GM23248 (cell line): ENCODE results near the gene CCDC157. TPM values are rescaled to one million over a fixed set of nuclear protein-coding genes. Genes with fewer than 3 reads are reported as not detected.

Experiments used
- DNase-seq: peaks from one replicate; pipeline ENCODE4 v3.0.0-alpha.2; 2015
- H2AFZ ChIP-seq: fragments of 200-600 bp; sonication (generic); 2 replicates; pipeline ENCODE4 v1.6.1; 2016; ENCODE audit warnings: antibody characterized with exemption
- H3F3A ChIP-seq: fragments of 200-600 bp; sonication (generic); 2 replicates; pipeline ENCODE4 v1.6.1; 2016; ENCODE audit warnings: mild to moderate bottlenecking, antibody characterized with exemption, mixed run types; ENCODE audit not compliant: insufficient read depth
- H3K27ac ChIP-seq: fragments of 200-600 bp; sonication (generic); 2 replicates; pipeline ENCODE4 v1.5.1; 2016; ENCODE audit warnings: mild to moderate bottlenecking
- H3K27me3 ChIP-seq: fragments of 200-600 bp; sonication (generic); replicated peaks from 2 replicates; pipeline ENCODE4 v1.6.1; 2016; ENCODE audit warnings: mild to moderate bottlenecking; ENCODE audit not compliant: insufficient read depth
- H3K36me3 ChIP-seq: fragments of 200-600 bp; sonication (generic); 2 replicates; pipeline ENCODE4 v1.6.1; 2016; ENCODE audit warnings: low read depth, mild to moderate bottlenecking
- H3K4me1 ChIP-seq: fragments of 200-600 bp; sonication (generic); 2 replicates; pipeline ENCODE4 v1.6.1; 2016; ENCODE audit warnings: mild to moderate bottlenecking; ENCODE audit not compliant: insufficient read depth
- H3K4me2 ChIP-seq: fragments of 200-600 bp; sonication (generic); one replicate; pipeline ENCODE4 v1.6.1; 2016; ENCODE audit warnings: mild to moderate bottlenecking; ENCODE audit not compliant: unreplicated experiment
- H3K4me3 ChIP-seq: fragments of 200-600 bp; sonication (generic); 2 replicates; pipeline ENCODE4 v1.5.1; 2016; ENCODE audit warnings: mild to moderate bottlenecking
- H3K79me2 ChIP-seq: fragments of 200-600 bp; sonication (generic); 2 replicates; pipeline ENCODE4 v1.6.1; 2016; ENCODE audit warnings: mild to moderate bottlenecking; ENCODE audit not compliant: insufficient read depth
- H3K9ac ChIP-seq: fragments of 200-600 bp; sonication (generic); 2 replicates; pipeline ENCODE4 v1.6.1; 2016; ENCODE audit warnings: mild to moderate bottlenecking
- H3K9me2 ChIP-seq: fragments of 200-600 bp; sonication (generic); 2 replicates; pipeline ENCODE4 v1.6.1; 2016; ENCODE audit warnings: mixed run types, mild to moderate bottlenecking, moderate library complexity; ENCODE audit not compliant: insufficient read depth
- H3K9me3 ChIP-seq: fragments of 200-600 bp; sonication (generic); one replicate; pipeline ENCODE4 v1.6.1; 2017; ENCODE audit warnings: low read depth
- H4K20me1 ChIP-seq: fragments of 200-600 bp; sonication (generic); 2 replicates; pipeline ENCODE4 v1.6.0; 2016; ENCODE audit not compliant: insufficient read depth
- EZH2 ChIP-seq: fragments of 200-600 bp; sonication (generic); IDR thresholded peaks from 2 replicates; pipeline ENCODE4 v1.6.1; 2018; ENCODE audit warnings: antibody characterized with exemption, mild to moderate bottlenecking; ENCODE audit not compliant: insufficient read depth, poor library complexity, severe bottlenecking
- EZH2phosphoT487 ChIP-seq: fragments of 200-600 bp; sonication (generic); IDR thresholded peaks from 2 replicates; pipeline ENCODE4 v1.6.1; 2018; ENCODE audit warnings: antibody characterized with exemption, moderate library complexity, mild to moderate bottlenecking, low read depth; ENCODE audit not compliant: insufficient read depth
- WGBS, 2 experiments: methylation state at CpG; one replicate each; pipeline ENCODE4 v1.1.6; 2015 to 2017; ENCODE audit warnings: low lambda C conversion rate in 2 of 2, low coverage in 1 of 2; ENCODE audit errors: missing lambda C conversion rate in 2 of 2; 5-methylcytosine and 5-hydroxymethylcytosine counted together
- in situ Hi-C: fragments of 300-500 bp; cut with MboI; formaldehyde crosslinking; loops from 2 replicates; pipeline ENCODE4 v1.15.0; 2020
- polyA plus RNA-seq: library from polyadenylated mRNA; unstranded; fragments of >200 nt; fragmentation: Nextera tagmentation; extraction: Ambion mirVana; gene quantifications from 2 replicates; pipeline ENCODE4 v1.2.1, GENCODE V29; 2016
- total RNA-seq: library from RNA; depleted of rRNA; stranded (reverse); fragments of >200 nt; shearing (Covaris generic); gene quantifications from 2 replicates; pipeline ENCODE4 v1.2.3, GENCODE V29; 2014

CCDC157 gene
- total and polyA plus RNA-seq, 2 experiments from 2014 or later, result 2.7 to 5.0 TPM

DNA sequence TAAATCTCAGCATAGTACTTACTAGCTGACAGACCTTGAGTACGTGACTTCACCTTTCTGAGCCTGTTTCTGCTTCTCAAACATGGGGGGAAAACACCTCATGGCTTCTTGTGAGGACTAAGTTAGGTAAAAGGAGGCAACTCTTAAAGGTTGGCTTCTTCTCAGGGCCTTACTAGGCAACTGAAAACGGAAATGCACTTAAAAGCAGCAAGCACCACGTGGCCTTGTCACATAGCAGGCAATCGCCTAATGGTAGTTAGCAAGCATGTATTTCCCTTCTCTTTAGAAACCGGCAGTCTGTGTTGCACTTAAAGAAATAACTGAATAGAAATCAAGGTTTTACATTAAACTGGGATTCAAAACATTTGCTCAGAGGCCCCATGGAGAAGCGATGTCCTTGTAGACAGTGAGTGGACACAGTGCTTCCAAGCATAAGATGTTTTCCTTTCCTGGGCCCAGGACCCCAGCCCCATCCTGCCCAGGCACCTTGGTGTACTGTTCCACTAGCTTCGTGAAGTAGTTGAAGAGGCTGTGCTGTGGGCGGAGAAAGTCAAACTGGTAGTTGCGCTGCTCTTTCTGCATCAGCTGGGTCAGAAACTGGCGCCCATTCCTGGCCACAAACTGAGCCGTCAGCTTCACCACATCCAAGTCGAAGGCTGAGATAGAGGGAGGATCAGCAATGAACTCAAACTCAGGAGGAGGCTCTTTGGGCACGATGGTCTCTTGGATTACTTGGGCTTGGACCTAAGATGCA is 12.2 kb upstream of the CCDC157 start:
- in situ Hi-C loops, result no loop called here
- no peaks in the 10 kb centered on the region for H3K9me2 ChIP-seq
- H3K4me1 ChIP-seq, result no peaks in the 10 kb centered on the region
- 93 to 95% methylated on average over 13 of the region's 13 CpGs for WGBS, 2 experiments
- peaks cover 61% of the 10 kb centered on the region for H3K36me3 ChIP-seq
- no peak overlapping the region for H3K4me3 ChIP-seq
- H3F3A ChIP-seq, result no peaks in the 10 kb centered on the region
- no peaks in the 10 kb centered on the region for H4K20me1 ChIP-seq
- H3K4me2 ChIP-seq, result no peak overlapping the region
- H3K27ac ChIP-seq, result no peak overlapping the region
- TF ChIP-seq EZH2 (no peak), EZH2phosphoT487 (no peak)
- H3K27me3 ChIP-seq, result no peaks in the 10 kb centered on the region
- DNase-seq, result no peak
- no peak overlapping the region for H3K9ac ChIP-seq
- no peaks in the 10 kb centered on the region for H3K9me3 ChIP-seq
- peaks cover 39% of the 10 kb centered on the region for H3K79me2 ChIP-seq
- no peak overlapping the region for H2AFZ ChIP-seq

GRCh38 chr22:30347255-30347892 is 9.4 kb upstream of the CCDC157 start:
- WGBS, 2 experiments, result 78 to 89% methylated on average over 5 of the region's 5 CpGs
- Histone ChIP-seq H2AFZ (no peak overlapping the region), H3K27ac (no peak overlapping the region), H3K9me3 (no peaks in the 10 kb centered on the region), H3K4me3 (no peak overlapping the region), H3K4me1 (no peaks in the 10 kb centered on the region), H3K79me2 (peaks cover 66% of the 10 kb centered on the region), H4K20me1 (no peaks in the 10 kb centered on the region), H3K9ac (no peak overlapping the region), H3K36me3 (peaks cover 72% of the 10 kb centered on the region), H3K9me2 (no peaks in the 10 kb centered on the region), H3K27me3 (no peaks in the 10 kb centered on the region), H3F3A (no peaks in the 10 kb centered on the region), H3K4me2 (no peak overlapping the region)
- DNase-seq, result no peak
- in situ Hi-C loops, result no loop called here
- no peak for TF ChIP-seq EZH2phosphoT487
- no peak for TF ChIP-seq EZH2

DNA sequence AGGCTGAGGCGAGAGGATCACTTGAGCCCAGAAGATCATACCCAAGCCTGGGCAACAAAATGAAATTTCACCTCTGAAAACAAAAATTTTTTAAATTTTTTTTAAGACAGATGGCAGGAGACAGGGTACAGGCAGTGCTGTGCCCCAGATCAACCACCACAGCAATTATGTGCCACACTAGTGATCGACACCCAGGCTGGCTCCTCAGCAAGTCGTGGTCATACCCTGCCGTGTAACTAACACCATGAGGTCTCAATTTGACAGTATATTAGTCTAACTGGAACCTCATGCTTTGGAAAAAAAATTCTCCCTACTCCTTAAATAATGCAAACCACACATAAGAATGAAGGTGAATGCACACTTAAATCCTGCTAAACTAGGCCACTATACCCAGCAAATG is 8.4 kb upstream of the CCDC157 start:
- H3K4me1 ChIP-seq, result no peaks in the 10 kb centered on the region
- H3K36me3 ChIP-seq, result peaks cover 66% of the 10 kb centered on the region
- H3K4me3 ChIP-seq, result no peak overlapping the region
- no peak overlapping the region for H3K4me2 ChIP-seq
- H3K9me2 ChIP-seq, result no peaks in the 10 kb centered on the region
- H2AFZ ChIP-seq, result no peak overlapping the region
- H3K27me3 ChIP-seq, result no peaks in the 10 kb centered on the region
- H3K9me3 ChIP-seq, result no peaks in the 10 kb centered on the region
- WGBS, 2 experiments, result 46 to 53% methylated on average over 4 of the region's 4 CpGs
- in situ Hi-C loops, result no loop called here
- peak overlapping the region; percentile 24 for H3K27ac ChIP-seq
- TF ChIP-seq EZH2phosphoT487 (no peak), EZH2 (no peak)
- H4K20me1 ChIP-seq, result no peaks in the 10 kb centered on the region
- no peak for DNase-seq
- no peaks in the 10 kb centered on the region for H3F3A ChIP-seq
- peaks cover 77% of the 10 kb centered on the region for H3K79me2 ChIP-seq
- peak overlapping the region; percentile 2; the same call in 1 of the 2 replicates for H3K9ac ChIP-seq

GRCh38 chr22:30348809-30349208 is 8.0 kb upstream of the CCDC157 start:
- Histone ChIP-seq H3K4me3 (no peak overlapping the region), H4K20me1 (no peaks in the 10 kb centered on the region), H3K79me2 (peaks cover 81% of the 10 kb centered on the region), H3K4me2 (no peak overlapping the region), H3K9ac (peak overlapping the region; percentile 2; the same call in 1 of the 2 replicates), H2AFZ (no peak overlapping the region), H3K9me3 (no peaks in the 10 kb centered on the region), H3K27ac (peak overlapping the region; percentile 24), H3F3A (no peaks in the 10 kb centered on the region), H3K4me1 (no peaks in the 10 kb centered on the region), H3K36me3 (peaks cover 62% of the 10 kb centered on the region), H3K27me3 (no peaks in the 10 kb centered on the region), H3K9me2 (no peaks in the 10 kb centered on the region)
- DNase-seq, result peak; percentile 38
- in situ Hi-C loops, result no loop called here
- 31 to 35% methylated on average over 4 of the region's 4 CpGs for WGBS, 2 experiments
- TF ChIP-seq EZH2 (no peak), EZH2phosphoT487 (no peak)
